Endodermal cell (in vitro differentiated cells): ENCODE measurements around the gene B4GALNT4. TPM values are rescaled to one million over a fixed set of nuclear protein-coding genes. Genes with fewer than 3 reads are reported as not detected.
"Not testable (repeated sequence)": the region's sequence is repeated elsewhere in the genome, so short reads cannot be mapped to it uniquely, and the experiment has no call there.

Experiments
- DNase-seq: peaks from one replicate; pipeline ENCODE4 v3.0.0-alpha.2; 2017
- H3K27ac ChIP-seq: 2 replicates; pipeline ENCODE4 v1.5.1; 2013; ENCODE audit warnings: mild to moderate bottlenecking, low read depth, low read length, moderate library complexity
- H3K27me3 ChIP-seq: 2 replicates; pipeline ENCODE4 v1.6.1; 2013; ENCODE audit warnings: mild to moderate bottlenecking, low read length, moderate library complexity; ENCODE audit not compliant: insufficient read depth, control insufficient read depth, poor library complexity, severe bottlenecking
- H3K36me3 ChIP-seq: 2 replicates; pipeline ENCODE4 v1.7.0; 2013; ENCODE audit warnings: mild to moderate bottlenecking, low read length, moderate library complexity; ENCODE audit not compliant: control insufficient read depth, insufficient read depth
- H3K4me1 ChIP-seq: one replicate; pipeline ENCODE4 v1.7.0; 2013; ENCODE audit warnings: low read length; ENCODE audit not compliant: control insufficient read depth, insufficient read depth
- H3K4me3 ChIP-seq: 2 replicates; pipeline ENCODE4 v1.5.1; 2013; ENCODE audit warnings: mild to moderate bottlenecking, low read length, moderate library complexity
- H3K9ac ChIP-seq: 2 replicates; pipeline ENCODE4 v1.6.1; 2013; ENCODE audit warnings: mild to moderate bottlenecking, low read length, moderate library complexity; ENCODE audit not compliant: poor library complexity, severe bottlenecking; ENCODE audit errors: extremely low read depth
- H3K9me3 ChIP-seq: 2 replicates; pipeline ENCODE4 v1.6.1; 2013; ENCODE audit warnings: mild to moderate bottlenecking, low read length, moderate library complexity; ENCODE audit not compliant: control insufficient read depth
- H3K27ac Mint-ChIP-seq: 2 replicates; pipeline ENCODE4 v1.8.0; 2020; ENCODE audit warnings: mixed read lengths
- H3K27me3 Mint-ChIP-seq: 2 replicates; pipeline ENCODE4 v1.8.0; 2021; ENCODE audit warnings: mild to moderate bottlenecking, mixed read lengths; ENCODE audit not compliant: insufficient read depth
- H3K36me3 Mint-ChIP-seq: 2 replicates; pipeline ENCODE4 v1.8.0; 2020; ENCODE audit warnings: low read depth, mixed read lengths
- H3K4me1 Mint-ChIP-seq: 2 replicates; pipeline ENCODE4 v1.8.0; 2020; ENCODE audit warnings: mixed read lengths
- H3K4me3 Mint-ChIP-seq: 2 replicates; pipeline ENCODE4 v1.8.0; 2020; ENCODE audit warnings: mild to moderate bottlenecking, moderate library complexity, mixed read lengths
- H3K9me3 Mint-ChIP-seq: 2 replicates; pipeline ENCODE4 v1.8.0; 2020; ENCODE audit warnings: mild to moderate bottlenecking, mixed read lengths
- CTCF ChIP-seq: fragments of 200-600 bp; sonication (generic); conservative IDR thresholded peaks from 2 replicates; pipeline ENCODE4 v1.5.0; 2021; ENCODE audit warnings: antibody characterized with exemption, mild to moderate bottlenecking
- WGBS, 2 experiments: methylation state at CpG; one replicate each; pipeline versions ENCODE4 v1.1.5 to v1.1.7; 2013; ENCODE audit warnings: missing lambda C conversion rate in 2 of 2, mixed read lengths in 1 of 2; ENCODE audit not compliant: insufficient coverage in 1 of 2, insufficient read length in 1 of 2; 5-methylcytosine and 5-hydroxymethylcytosine counted together
- total RNA-seq, 2 donors: library from RNA; stranded (reverse); fragmentation: NEBNext Ultra II Directional in 1 of 2; extraction: Animal tissue kit (Norgen Biotek cat#: 25700) in 1 of 2; gene quantifications; 2 replicates in 1 of 2; 3 replicates in 1 of 2; pipeline ENCODE4 v1.2.1, GENCODE V29; 2021

Gene B4GALNT4
- total RNA-seq, 2 donors from 2014 or later: 109 to 118 TPM

- no peak overlapping the region for H3K27ac ChIP-seq
- Mint-ChIP-seq H3K9me3 (peaks cover 30% of the 10 kb centered on the region), H3K36me3 (peaks cover 12% of the 10 kb centered on the region), H3K27me3 (peaks cover 3% of the 10 kb centered on the region), H3K4me1 (peaks cover 22% of the 10 kb centered on the region), H3K4me3 (no peak overlapping the region), H3K27ac (no peak overlapping the region)
- H3K4me1 ChIP-seq: no peaks in the 10 kb centered on the region
- H3K9me3 ChIP-seq: peaks cover 10% of the 10 kb centered on the region
- H3K9ac ChIP-seq: no peak overlapping the region
- no peaks in the 10 kb centered on the region for H3K27me3 ChIP-seq
- WGBS, 2 experiments: 90 to 96% methylated on average over 2 to 3 of the region's 3 CpGs
- no peaks in the 10 kb centered on the region for H3K36me3 ChIP-seq
- H3K4me3 ChIP-seq: no peak overlapping the region
- no peak for DNase-seq
- TF ChIP-seq CTCF: no peak
These were observed 41.7 kb upstream of the B4GALNT4 start for GRCh38 chr11:327581-327923.

- Histone ChIP-seq H3K36me3 (no peaks in the 10 kb centered on the region), H3K9me3 (peaks cover 14% of the 10 kb centered on the region), H3K4me1 (no peaks in the 10 kb centered on the region), H3K4me3 (no peak overlapping the region), H3K27me3 (no peaks in the 10 kb centered on the region), H3K27ac (no peak overlapping the region), H3K9ac (no peak overlapping the region)
- peaks cover 22% of the 10 kb centered on the region for H3K4me1 Mint-ChIP-seq
- H3K9me3 Mint-ChIP-seq: peaks cover 35% of the 10 kb centered on the region
- no peak overlapping the region for H3K4me3 Mint-ChIP-seq
- no peak overlapping the region for H3K27ac Mint-ChIP-seq
- 95 to 96% methylated on average over 12 to 13 of the region's 13 CpGs for WGBS, 2 experiments
- peaks cover 3% of the 10 kb centered on the region for H3K27me3 Mint-ChIP-seq
- DNase-seq: no peak
- TF ChIP-seq CTCF: no peak
- H3K36me3 Mint-ChIP-seq: peaks cover 12% of the 10 kb centered on the region
These were observed 41.3 kb upstream of the B4GALNT4 start for GRCh38 chr11:328012-328411.

- Mint-ChIP-seq H3K36me3 (peaks cover 12% of the 10 kb centered on the region), H3K9me3 (peaks cover 41% of the 10 kb centered on the region), H3K4me1 (peaks cover 25% of the 10 kb centered on the region)
- H3K4me1 ChIP-seq, DNase-seq, H3K4me3 ChIP-seq, H3K4me3 Mint-ChIP-seq, H3K27ac Mint-ChIP-seq, H3K27ac ChIP-seq, H3K27me3 Mint-ChIP-seq, H3K36me3 ChIP-seq, H3K9ac ChIP-seq, H3K27me3 ChIP-seq: not testable (repeated sequence)
- peaks cover 19% of the 10 kb centered on the region for H3K9me3 ChIP-seq
- WGBS, 2 experiments: 86 to 88% methylated on average over 7 to 15 of the region's 15 CpGs
These were observed 40.7 kb upstream of the B4GALNT4 start for GRCh38 chr11:328516-329100.

GRCh38 chr11:329886-330253, 39.4 kb upstream of the B4GALNT4 start:
- TF ChIP-seq CTCF: no peak
- H3K4me1 Mint-ChIP-seq: peaks cover 27% of the 10 kb centered on the region
- Histone ChIP-seq H3K9ac (no peak overlapping the region), H3K27me3 (no peaks in the 10 kb centered on the region), H3K9me3 (peaks cover 19% of the 10 kb centered on the region), H3K36me3 (no peaks in the 10 kb centered on the region), H3K27ac (no peak overlapping the region), H3K4me1 (peaks cover 4% of the 10 kb centered on the region), H3K4me3 (no peak overlapping the region)
- 97 to 100% methylated on average over 1 to 2 of the region's 2 CpGs for WGBS, 2 experiments
- H3K4me3 Mint-ChIP-seq: no peak overlapping the region
- H3K27me3 Mint-ChIP-seq: peaks cover 3% of the 10 kb centered on the region
- H3K27ac Mint-ChIP-seq: no peak overlapping the region
- DNase-seq: peak; percentile 20
- H3K36me3 Mint-ChIP-seq: peaks cover 12% of the 10 kb centered on the region
- peaks cover 41% of the 10 kb centered on the region for H3K9me3 Mint-ChIP-seq
